ENCODE results near the gene TRPM3. TPM values are rescaled to one million over a fixed set of nuclear protein-coding genes. Genes with fewer than 3 reads are reported as not detected.

The TRPM3 gene
- total RNA-seq, 3 donors from 2014 or later (not counting 1 experiment from before 2014, with no cell fraction given): not detected

DNA sequence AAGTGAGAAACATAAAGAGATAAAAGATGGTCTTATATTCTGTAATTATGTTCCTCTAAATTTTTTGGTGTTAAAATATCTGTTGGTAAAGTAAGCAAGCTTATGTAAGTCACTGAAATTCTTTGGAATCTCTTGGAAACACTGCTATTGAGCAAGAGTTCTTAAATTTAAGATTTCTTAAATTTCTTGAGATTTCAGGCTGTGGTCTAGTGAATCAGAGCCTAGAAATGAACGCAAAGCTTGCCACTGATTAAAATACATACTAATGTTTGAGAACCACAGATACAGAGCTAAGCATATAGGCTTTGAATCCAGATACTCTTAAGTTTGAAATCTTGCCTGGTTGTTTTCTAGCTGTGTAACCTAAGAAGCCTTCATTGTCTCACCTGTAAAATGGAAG, 133.4 kb downstream of the TRPM3 start:
- Mint-ChIP-seq H3K4me3 (no peak overlapping the region), H3K27ac (no peak overlapping the region), H3K9me3 (peaks cover 7% of the 10 kb centered on the region in 2 donors), H3K4me1 (no peaks in the 10 kb centered on the region), H3K27me3 (ENCODE audit: low read depth in 2 of 2) (no peaks in the 10 kb centered on the region), H3K36me3 (no peaks in the 10 kb centered on the region)
- no peak overlapping the region for H3K4me3 ChIP-seq (ENCODE audit: low read length)
- intact Hi-C loops (cut with micrococcal nuclease): no loop called here
- no peaks in the 10 kb centered on the region for H3K9me3 ChIP-seq (ENCODE audit: control insufficient read depth, insufficient read depth, low read length)
- TF ChIP-seq, protein P1, sequence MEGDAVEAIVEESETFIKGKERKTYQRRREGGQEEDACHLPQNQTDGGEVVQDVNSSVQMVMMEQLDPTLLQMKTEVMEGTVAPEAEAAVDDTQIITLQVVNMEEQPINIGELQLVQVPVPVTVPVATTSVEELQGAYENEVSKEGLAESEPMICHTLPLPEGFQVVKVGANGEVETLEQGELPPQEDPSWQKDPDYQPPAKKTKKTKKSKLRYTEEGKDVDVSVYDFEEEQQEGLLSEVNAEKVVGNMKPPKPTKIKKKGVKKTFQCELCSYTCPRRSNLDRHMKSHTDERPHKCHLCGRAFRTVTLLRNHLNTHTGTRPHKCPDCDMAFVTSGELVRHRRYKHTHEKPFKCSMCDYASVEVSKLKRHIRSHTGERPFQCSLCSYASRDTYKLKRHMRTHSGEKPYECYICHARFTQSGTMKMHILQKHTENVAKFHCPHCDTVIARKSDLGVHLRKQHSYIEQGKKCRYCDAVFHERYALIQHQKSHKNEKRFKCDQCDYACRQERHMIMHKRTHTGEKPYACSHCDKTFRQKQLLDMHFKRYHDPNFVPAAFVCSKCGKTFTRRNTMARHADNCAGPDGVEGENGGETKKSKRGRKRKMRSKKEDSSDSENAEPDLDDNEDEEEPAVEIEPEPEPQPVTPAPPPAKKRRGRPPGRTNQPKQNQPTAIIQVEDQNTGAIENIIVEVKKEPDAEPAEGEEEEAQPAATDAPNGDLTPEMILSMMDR (IDR thresholded peaks at IDR 0.05): no peak
- DNase-seq: no peak
- no peak for ATAC-seq
- no peak overlapping the region for H3K27ac ChIP-seq (ENCODE audit: low read length)
- WGBS (ENCODE audit: insufficient coverage): 100% methylated on average over 1 of the region's 1 CpG
- no peaks in the 10 kb centered on the region for H3K4me1 ChIP-seq (ENCODE audit: control insufficient read depth, insufficient read depth, low read length)
- H3K36me3 ChIP-seq (ENCODE audit: control insufficient read depth, insufficient read depth, low read length): no peaks in the 10 kb centered on the region
- H3K27me3 ChIP-seq (ENCODE audit: control insufficient read depth, insufficient read depth, low read length): no peaks in the 10 kb centered on the region

DNA sequence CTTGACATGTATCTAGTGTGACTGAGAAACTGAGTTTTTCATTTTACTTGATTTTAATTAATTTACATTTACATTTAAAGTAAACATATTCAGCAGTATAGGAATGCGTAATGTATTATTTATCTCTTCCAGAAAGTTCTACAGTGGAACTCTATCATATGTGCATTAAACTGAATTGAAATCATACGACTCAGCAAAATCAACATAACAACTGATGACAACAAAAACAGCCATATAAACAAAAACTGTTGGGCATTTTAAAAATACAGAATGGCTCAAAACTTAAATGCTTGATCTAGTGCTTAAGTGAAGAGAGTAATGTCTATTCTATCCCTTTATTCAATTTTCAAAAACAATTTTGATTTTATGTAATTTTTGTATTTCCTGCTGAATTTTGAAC, 134.4 kb downstream of the TRPM3 start:
- intact Hi-C loops (cut with micrococcal nuclease): no loop called here
- WGBS (ENCODE audit: insufficient coverage): no CpG with 5 or more reads among the region's 2 CpGs
- H3K9me3 Mint-ChIP-seq: peaks cover 5 to 10% of the 10 kb centered on the region in 2 donors

DNA sequence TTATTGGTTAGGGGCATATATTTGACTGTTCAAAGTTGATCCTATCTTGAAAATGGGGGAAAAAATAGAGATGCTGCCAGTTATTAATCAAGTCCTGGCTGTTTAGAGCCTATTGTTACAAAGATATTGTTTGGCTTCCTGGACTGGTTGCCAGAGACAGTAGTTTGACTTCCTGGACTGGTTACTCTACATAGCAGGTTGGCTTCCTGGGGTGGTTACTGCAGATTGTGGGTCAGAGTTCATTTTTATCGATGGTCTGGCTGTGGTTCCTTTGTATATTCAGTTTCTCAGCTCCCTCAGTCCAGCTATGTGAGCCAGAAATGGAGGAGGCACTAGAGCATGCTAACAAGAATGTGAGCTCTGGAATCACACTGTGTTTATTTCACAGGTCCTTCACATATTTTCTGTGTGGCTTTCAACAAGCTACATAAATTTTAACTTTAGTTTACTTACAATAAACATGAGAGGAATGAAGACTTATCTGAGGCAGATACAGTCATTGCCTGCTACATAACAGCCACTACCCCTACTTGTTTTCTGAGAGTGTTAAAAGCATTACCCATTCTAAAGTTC, 137.6 kb downstream of the TRPM3 start:
- 70% methylated on average over 1 of the region's 1 CpG for WGBS (ENCODE audit: insufficient coverage)
- Mint-ChIP-seq H3K36me3 (no peaks in the 10 kb centered on the region), H3K4me3 (no peak overlapping the region), H3K4me1 (no peaks in the 10 kb centered on the region), H3K27me3 (ENCODE audit: low read depth in 2 of 2) (no peaks in the 10 kb centered on the region), H3K27ac (no peak overlapping the region), H3K9me3 (peaks cover 5 to 11% of the 10 kb centered on the region in 2 donors)
- Histone ChIP-seq H3K4me3 (ENCODE audit: low read length) (no peak overlapping the region), H3K27me3 (ENCODE audit: control insufficient read depth, insufficient read depth, low read length) (no peaks in the 10 kb centered on the region), H3K36me3 (ENCODE audit: control insufficient read depth, insufficient read depth, low read length) (no peaks in the 10 kb centered on the region), H3K4me1 (ENCODE audit: control insufficient read depth, insufficient read depth, low read length) (no peaks in the 10 kb centered on the region), H3K9me3 (ENCODE audit: control insufficient read depth, insufficient read depth, low read length) (no peaks in the 10 kb centered on the region), H3K27ac (ENCODE audit: low read length) (no peak overlapping the region)
- TF ChIP-seq, protein P1 (IDR thresholded peaks at IDR 0.05): no peak
- ATAC-seq (no peak), DNase-seq (no peak)
- intact Hi-C loops (cut with micrococcal nuclease): no loop called here

More for the DNA sequence above, 134.4 kb downstream of the TRPM3 start:
- no peaks in the 10 kb centered on the region for H3K9me3 ChIP-seq (ENCODE audit: control insufficient read depth, insufficient read depth, low read length)
- ATAC-seq (no peak), DNase-seq (no peak)
- no peak overlapping the region for H3K27ac ChIP-seq (ENCODE audit: low read length)
- Mint-ChIP-seq H3K36me3 (no peaks in the 10 kb centered on the region), H3K4me1 (no peaks in the 10 kb centered on the region), H3K27me3 (ENCODE audit: low read depth in 2 of 2) (no peaks in the 10 kb centered on the region), H3K27ac (no peak overlapping the region), H3K4me3 (no peak overlapping the region)
- no peaks in the 10 kb centered on the region for H3K36me3 ChIP-seq (ENCODE audit: control insufficient read depth, insufficient read depth, low read length)
- H3K27me3 ChIP-seq (ENCODE audit: control insufficient read depth, insufficient read depth, low read length): no peaks in the 10 kb centered on the region
- TF ChIP-seq, protein P1 (IDR thresholded peaks at IDR 0.05): no peak
- H3K4me1 ChIP-seq (ENCODE audit: control insufficient read depth, insufficient read depth, low read length): no peaks in the 10 kb centered on the region
- no peak overlapping the region for H3K4me3 ChIP-seq (ENCODE audit: low read length)

DNA sequence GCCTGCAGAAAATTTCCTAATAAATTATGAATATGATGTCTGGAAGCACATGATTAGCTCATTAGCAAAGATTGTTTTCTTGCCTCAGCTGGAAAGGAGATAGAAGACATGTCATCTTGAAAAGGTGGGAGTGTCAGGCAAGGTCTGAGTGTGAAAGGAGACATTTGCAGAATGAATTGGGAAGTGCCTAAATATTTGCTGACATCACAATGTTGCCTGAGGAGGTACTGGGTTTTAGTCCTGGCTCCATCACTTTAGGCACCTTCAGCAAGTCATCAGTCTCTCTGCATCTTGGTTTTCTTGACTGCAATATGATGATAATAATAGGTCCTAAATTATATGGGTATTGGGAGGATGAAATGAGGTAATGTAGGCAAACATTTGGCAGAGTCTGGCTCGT, 140.1 kb downstream of the TRPM3 start:
- Mint-ChIP-seq H3K36me3 (no peaks in the 10 kb centered on the region), H3K27me3 (ENCODE audit: low read depth in 2 of 2) (no peaks in the 10 kb centered on the region), H3K4me1 (no peaks in the 10 kb centered on the region), H3K27ac (no peak overlapping the region), H3K4me3 (no peak overlapping the region), H3K9me3 (peaks cover 5 to 13% of the 10 kb centered on the region in 2 donors)
- Histone ChIP-seq H3K4me1 (ENCODE audit: control insufficient read depth, insufficient read depth, low read length) (no peaks in the 10 kb centered on the region), H3K4me3 (ENCODE audit: low read length) (no peak overlapping the region), H3K9me3 (ENCODE audit: control insufficient read depth, insufficient read depth, low read length) (no peaks in the 10 kb centered on the region), H3K27me3 (ENCODE audit: control insufficient read depth, insufficient read depth, low read length) (no peaks in the 10 kb centered on the region), H3K27ac (ENCODE audit: low read length) (no peak overlapping the region), H3K36me3 (ENCODE audit: control insufficient read depth, insufficient read depth, low read length) (no peaks in the 10 kb centered on the region)
- WGBS (ENCODE audit: insufficient coverage): no CpG with 5 or more reads among the region's 1 CpG
- intact Hi-C loops (cut with micrococcal nuclease): no loop called here
- DNase-seq (no peak), ATAC-seq (no peak)
- TF ChIP-seq, protein P1 (IDR thresholded peaks at IDR 0.05): no peak
